Gastroesophageal sphincter (tissue), 3 donors: ENCODE measurements around the gene DIP2C.

Source experiments
- EP300 ChIP-seq: sonication (generic); formaldehyde crosslinking; IDR thresholded peaks from one replicate; pipeline ENCODE4 v1.6.1; 2017; ENCODE audit warnings: antibody characterized with exemption, mild to moderate bottlenecking
- TF ChIP-seq, protein P1 (sequence below), 4 experiments: fragments of 200-600 bp in 2 of 4; fragments of 450-650 bp in 2 of 4; sonication (generic) in 1 of 4; IDR thresholded peaks; one replicate each; pipeline ENCODE4 v1.5.1; 2017 to 2019; ENCODE audit warnings: antibody characterized with exemption in 4 of 4, mild to moderate bottlenecking in 2 of 4, moderate library complexity in 2 of 4

DNA sequence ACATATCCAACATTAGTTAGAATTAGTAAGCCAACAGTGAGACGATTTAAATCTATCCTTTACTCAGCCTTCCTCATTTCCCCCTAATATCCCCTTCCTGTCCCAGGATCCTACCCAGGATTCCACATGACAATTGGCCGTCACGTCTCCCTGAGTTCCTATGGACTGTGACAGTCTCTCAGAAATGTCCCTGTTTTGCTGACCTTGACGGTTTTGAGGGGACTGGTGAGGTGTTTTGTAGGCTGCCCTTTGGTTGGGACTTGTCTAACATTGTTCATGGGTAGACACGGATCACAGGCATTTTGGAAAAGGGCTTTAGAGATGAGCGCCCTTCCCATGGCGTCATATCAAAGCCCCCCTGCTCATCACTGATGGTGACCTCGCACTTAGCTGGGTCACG lies 391.4 kb downstream of the DIP2C start:
- TF ChIP-seq, protein P1, sequence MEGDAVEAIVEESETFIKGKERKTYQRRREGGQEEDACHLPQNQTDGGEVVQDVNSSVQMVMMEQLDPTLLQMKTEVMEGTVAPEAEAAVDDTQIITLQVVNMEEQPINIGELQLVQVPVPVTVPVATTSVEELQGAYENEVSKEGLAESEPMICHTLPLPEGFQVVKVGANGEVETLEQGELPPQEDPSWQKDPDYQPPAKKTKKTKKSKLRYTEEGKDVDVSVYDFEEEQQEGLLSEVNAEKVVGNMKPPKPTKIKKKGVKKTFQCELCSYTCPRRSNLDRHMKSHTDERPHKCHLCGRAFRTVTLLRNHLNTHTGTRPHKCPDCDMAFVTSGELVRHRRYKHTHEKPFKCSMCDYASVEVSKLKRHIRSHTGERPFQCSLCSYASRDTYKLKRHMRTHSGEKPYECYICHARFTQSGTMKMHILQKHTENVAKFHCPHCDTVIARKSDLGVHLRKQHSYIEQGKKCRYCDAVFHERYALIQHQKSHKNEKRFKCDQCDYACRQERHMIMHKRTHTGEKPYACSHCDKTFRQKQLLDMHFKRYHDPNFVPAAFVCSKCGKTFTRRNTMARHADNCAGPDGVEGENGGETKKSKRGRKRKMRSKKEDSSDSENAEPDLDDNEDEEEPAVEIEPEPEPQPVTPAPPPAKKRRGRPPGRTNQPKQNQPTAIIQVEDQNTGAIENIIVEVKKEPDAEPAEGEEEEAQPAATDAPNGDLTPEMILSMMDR (IDR thresholded peaks at IDR 0.05) = no peak
- TF ChIP-seq EP300 = no peak
